ENCODE measurements around the gene YES1. TPM values are rescaled to one million over a fixed set of nuclear protein-coding genes. Genes with fewer than 3 reads are reported as not detected.

YES1 gene
- total and polyA plus RNA-seq, 2 donors (not counting 3 experiments of a cell fraction or from before 2014, with no cell fraction given) = 16.5 to 92.3 TPM

DNA sequence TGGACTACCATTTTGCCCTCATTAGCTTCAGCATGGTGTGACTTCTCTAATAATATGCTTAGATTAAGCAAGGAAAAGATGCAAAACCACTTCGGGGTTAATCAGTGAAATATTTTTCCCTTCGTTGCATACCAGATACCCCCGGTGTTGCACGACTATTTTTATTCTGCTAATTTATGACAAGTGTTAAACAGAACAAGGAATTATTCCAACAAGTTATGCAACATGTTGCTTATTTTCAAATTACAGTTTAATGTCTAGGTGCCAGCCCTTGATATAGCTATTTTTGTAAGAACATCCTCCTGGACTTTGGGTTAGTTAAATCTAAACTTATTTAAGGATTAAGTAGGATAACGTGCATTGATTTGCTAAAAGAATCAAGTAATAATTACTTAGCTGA is 138.3 kb downstream of the YES1 start:
- no peak for TF ChIP-seq POLR2AphosphoS5 (IDR thresholded peaks at IDR 0.05; ENCODE audit: insufficient read depth, low read depth, low read length)
- TF ChIP-seq, protein P1, sequence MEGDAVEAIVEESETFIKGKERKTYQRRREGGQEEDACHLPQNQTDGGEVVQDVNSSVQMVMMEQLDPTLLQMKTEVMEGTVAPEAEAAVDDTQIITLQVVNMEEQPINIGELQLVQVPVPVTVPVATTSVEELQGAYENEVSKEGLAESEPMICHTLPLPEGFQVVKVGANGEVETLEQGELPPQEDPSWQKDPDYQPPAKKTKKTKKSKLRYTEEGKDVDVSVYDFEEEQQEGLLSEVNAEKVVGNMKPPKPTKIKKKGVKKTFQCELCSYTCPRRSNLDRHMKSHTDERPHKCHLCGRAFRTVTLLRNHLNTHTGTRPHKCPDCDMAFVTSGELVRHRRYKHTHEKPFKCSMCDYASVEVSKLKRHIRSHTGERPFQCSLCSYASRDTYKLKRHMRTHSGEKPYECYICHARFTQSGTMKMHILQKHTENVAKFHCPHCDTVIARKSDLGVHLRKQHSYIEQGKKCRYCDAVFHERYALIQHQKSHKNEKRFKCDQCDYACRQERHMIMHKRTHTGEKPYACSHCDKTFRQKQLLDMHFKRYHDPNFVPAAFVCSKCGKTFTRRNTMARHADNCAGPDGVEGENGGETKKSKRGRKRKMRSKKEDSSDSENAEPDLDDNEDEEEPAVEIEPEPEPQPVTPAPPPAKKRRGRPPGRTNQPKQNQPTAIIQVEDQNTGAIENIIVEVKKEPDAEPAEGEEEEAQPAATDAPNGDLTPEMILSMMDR (IDR thresholded peaks at IDR 0.05; ENCODE audit: extremely low read depth in 1 of 2, insufficient read depth in 1 of 2, low read depth in 1 of 2, low read length in 2 of 2) = no peak
- TF ChIP-seq MAX (IDR thresholded peaks at IDR 0.05; ENCODE audit: insufficient read depth, insufficient read length) = no peak
- TF ChIP-seq EZH2 (IDR thresholded peaks at IDR 0.05; ENCODE audit: borderline replicate concordance, low read depth, low read length, severe bottlenecking) = no peak
- no peak for TF ChIP-seq JUN (IDR thresholded peaks at IDR 0.05; ENCODE audit: borderline replicate concordance, insufficient read depth, insufficient read length, low read depth)
- no peak for TF ChIP-seq POLR2A (IDR thresholded peaks at IDR 0.05; ENCODE audit: low read depth, low read length)
- no peak for TF ChIP-seq MYC (IDR thresholded peaks at IDR 0.05; ENCODE audit: low read depth, low read length)
- no peak for TF ChIP-seq GATA2 (IDR thresholded peaks at IDR 0.05; ENCODE audit: insufficient read depth, insufficient read length, low read depth, low read length)
- TF ChIP-seq FOS (IDR thresholded peaks at IDR 0.05; ENCODE audit: borderline replicate concordance, insufficient read depth, low read length) = no peak
- BruUV-seq (replicated peaks) = no TSS peak
- POLR2A ChIA-PET = no interaction called here

More for the DNA sequence above, 138.3 kb downstream of the YES1 start:
- Histone ChIP-seq H3K27me3 (ENCODE audit: control insufficient read depth in 2 of 2, insufficient read depth in 2 of 2, low read length in 2 of 2) (no peaks in the 10 kb centered on the region), H3K4me2 (ENCODE audit: insufficient read depth, low read length) (no peak overlapping the region), H3K9ac (replicated peaks; ENCODE audit: extremely low read depth, insufficient read depth, low read length) (no peak overlapping the region), H3K4me3 (replicated peaks in 1 of 3; ENCODE audit: insufficient read depth in 1 of 3, low read depth in 1 of 3, low read length in 3 of 3) (no peak overlapping the region), H3K79me2 (ENCODE audit: control insufficient read depth, insufficient read depth, low read length) (peaks cover under 1% of the 10 kb centered on the region), H2AFZ (ENCODE audit: low read depth, low read length) (no peak overlapping the region), H3K27ac (ENCODE audit: insufficient read depth, low read depth, low read length) (no peak overlapping the region), H3K36me3 (ENCODE audit: control insufficient read depth in 2 of 2, extremely low read depth in 1 of 2, insufficient read depth in 2 of 2, low read length in 2 of 2) (peaks cover 18 to 24% of the 10 kb centered on the region in 2 experiments), H4K20me1 (replicated peaks; ENCODE audit: control insufficient read depth, extremely low read depth, insufficient read depth, low read length) (no peaks in the 10 kb centered on the region), H3K9me1 (replicated peaks; ENCODE audit: control insufficient read depth, extremely low read depth, insufficient read depth, low read length) (no peaks in the 10 kb centered on the region), H3K9me3 (replicated peaks; ENCODE audit: control insufficient read depth, insufficient read depth, low read length) (no peaks in the 10 kb centered on the region), H3K4me1 (ENCODE audit: control insufficient read depth, extremely low read depth, insufficient read depth, low read length) (no peaks in the 10 kb centered on the region)
- CTCF ChIA-PET = interaction anchor here (0.7 to 1.8 kb wide), 3 partner anchors 11 to 50 kb away, joined by 3 to 5 read pairs (median 4); no protein-coding TSS in a partner anchor
- intact Hi-C loops (cut with micrococcal nuclease) = no loop called here
- dilution Hi-C loops (cut with MboI; ENCODE audit: extremely low pct_ligation_motif_present, low sequenced_read_pairs) = no loop called here
- no peak for DNase-seq (ENCODE audit: low read depth, low spot score)
- no peak for FAIRE-seq

Data from endothelial cell of umbilical vein (primary cell).